ENCODE measurements around the gene TUBG2. TPM values are rescaled to one million over a fixed set of nuclear protein-coding genes. Genes with fewer than 3 reads are reported as not detected.
"Not testable (repeated sequence)": the region's sequence is repeated elsewhere in the genome, so short reads cannot be mapped to it uniquely, and the experiment has no call there.

Gene TUBG2
- total RNA-seq, 2 donors from 2014 or later, result 8.1 to 11.2 TPM

- H3K36me3 Mint-ChIP-seq (ENCODE audit: insufficient read depth in 2 of 2), result no peaks in the 10 kb centered on the region
- ATAC-seq (replicated peaks in 1 of 2) (no peak), DNase-seq (no peak)
- no peak overlapping the region for H3K4me3 Mint-ChIP-seq
- no peaks in the 10 kb centered on the region for H3K27me3 Mint-ChIP-seq (ENCODE audit: low read depth)
- no peak overlapping the region for H3K27ac Mint-ChIP-seq
- no peaks in the 10 kb centered on the region for H3K9me3 Mint-ChIP-seq
- no peaks in the 10 kb centered on the region for H3K4me1 Mint-ChIP-seq (ENCODE audit: low read depth)
Measured at GRCh38 chr17:42632949-42633444, 26.1 kb upstream of the TUBG2 start.

GRCh38 chr17:42639525-42640113 is 19.5 kb upstream of the TUBG2 start:
- Mint-ChIP-seq H3K4me3 (no peak overlapping the region), H3K4me1 (ENCODE audit: low read depth) (no peaks in the 10 kb centered on the region), H3K27ac (no peak overlapping the region), H3K9me3 (no peaks in the 10 kb centered on the region), H3K27me3 (ENCODE audit: low read depth) (peaks cover 11% of the 10 kb centered on the region), H3K36me3 (ENCODE audit: insufficient read depth in 2 of 2) (no peaks in the 10 kb centered on the region)
- no peak for DNase-seq
- ATAC-seq (replicated peaks in 1 of 2), result no peak

DNA sequence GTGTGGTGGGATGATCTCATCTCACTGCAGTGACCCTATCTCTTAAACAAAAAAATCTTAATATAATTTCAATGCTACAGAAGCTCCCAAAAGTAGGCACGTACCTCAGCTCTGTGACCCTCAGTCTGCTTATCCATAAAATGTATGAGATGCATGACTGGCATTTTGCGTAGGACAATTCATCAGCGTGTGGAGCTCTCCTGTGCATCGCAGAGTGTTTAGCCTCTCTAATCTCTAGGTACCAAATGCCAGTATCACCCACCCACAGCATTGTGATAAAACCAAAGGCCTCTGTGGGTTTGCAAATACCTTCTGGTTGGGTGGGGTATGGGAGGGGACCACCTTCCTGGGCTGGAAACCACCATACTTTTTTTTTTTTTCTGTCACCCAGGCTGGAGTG is 19.0 kb upstream of the TUBG2 start:
- no peak for DNase-seq
- Mint-ChIP-seq H3K9me3 (no peaks in the 10 kb centered on the region), H3K4me3 (no peak overlapping the region), H3K27me3 (ENCODE audit: low read depth) (peaks cover 11% of the 10 kb centered on the region), H3K27ac (no peak overlapping the region), H3K4me1 (ENCODE audit: low read depth) (no peaks in the 10 kb centered on the region), H3K36me3 (ENCODE audit: insufficient read depth in 2 of 2) (no peaks in the 10 kb centered on the region)
- no peak for ATAC-seq (replicated peaks in 1 of 2)

- H3K36me3 Mint-ChIP-seq (ENCODE audit: insufficient read depth in 2 of 2), result no peaks in the 10 kb centered on the region
- H3K27me3 Mint-ChIP-seq (ENCODE audit: low read depth), result peaks cover 16% of the 10 kb centered on the region
- no peak for ATAC-seq (replicated peaks in 1 of 2)
- no peak overlapping the region for H3K4me3 Mint-ChIP-seq
- H3K9me3 Mint-ChIP-seq, result no peaks in the 10 kb centered on the region
- H3K27ac Mint-ChIP-seq, result no peak overlapping the region
- DNase-seq, result no peak
- no peaks in the 10 kb centered on the region for H3K4me1 Mint-ChIP-seq (ENCODE audit: low read depth)
Measured at GRCh38 chr17:42642336-42642735, 16.7 kb upstream of the TUBG2 start.

GRCh38 chr17:42647778-42648177 is 11.3 kb upstream of the TUBG2 start:
- H3K27ac Mint-ChIP-seq, result no peak overlapping the region
- no peaks in the 10 kb centered on the region for H3K9me3 Mint-ChIP-seq
- no peak overlapping the region for H3K4me3 Mint-ChIP-seq
- no peak for DNase-seq
- no peak for ATAC-seq (replicated peaks in 1 of 2)
- H3K4me1 Mint-ChIP-seq (ENCODE audit: low read depth), result no peaks in the 10 kb centered on the region
- H3K36me3 Mint-ChIP-seq (ENCODE audit: insufficient read depth in 2 of 2), result no peaks in the 10 kb centered on the region
- peaks cover 16% of the 10 kb centered on the region for H3K27me3 Mint-ChIP-seq (ENCODE audit: low read depth)

DNA sequence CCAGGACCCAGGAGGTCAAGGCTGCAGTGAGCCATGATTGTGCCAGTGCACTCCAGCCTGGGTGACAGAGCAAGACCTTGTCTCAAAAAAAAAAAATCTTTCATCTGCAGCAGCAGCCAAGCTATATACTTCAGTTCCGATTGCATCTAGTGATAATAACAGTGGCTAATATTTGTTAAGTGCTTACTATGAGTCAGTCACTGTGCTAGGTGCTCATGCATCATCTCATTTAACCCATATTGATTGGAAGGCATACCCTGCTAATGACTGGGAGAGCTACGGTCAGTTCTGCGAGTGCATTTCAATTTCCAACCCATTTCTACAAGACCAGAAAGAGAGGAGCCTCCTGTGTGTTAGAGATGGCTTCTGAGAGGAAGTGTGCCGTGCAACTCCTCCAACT is 7.7 kb upstream of the TUBG2 start:
- Mint-ChIP-seq H3K27me3 (ENCODE audit: low read depth) (peaks cover 34% of the 10 kb centered on the region), H3K4me1 (ENCODE audit: low read depth) (peaks cover 22% of the 10 kb centered on the region), H3K4me3 (no peak overlapping the region), H3K27ac (no peak overlapping the region), H3K36me3 (ENCODE audit: insufficient read depth in 2 of 2) (no peaks in the 10 kb centered on the region), H3K9me3 (no peaks in the 10 kb centered on the region)
- ATAC-seq (replicated peaks in 1 of 2) (no peak), DNase-seq (no peak)

GRCh38 chr17:42653179-42654124 is 5.6 kb upstream of the TUBG2 start:
- H3K4me3 Mint-ChIP-seq, result peak overlapping the region; percentile 3 to 63
- peaks cover 0 to 5% of the 10 kb centered on the region in 2 donors for H3K9me3 Mint-ChIP-seq
- H3K27ac Mint-ChIP-seq, result no peak overlapping the region
- H3K4me1 Mint-ChIP-seq (ENCODE audit: low read depth), result peaks cover 29% of the 10 kb centered on the region
- DNase-seq (no peak), ATAC-seq (replicated peaks in 1 of 2) (no peak)
- H3K36me3 Mint-ChIP-seq (ENCODE audit: insufficient read depth in 2 of 2), result no peaks in the 10 kb centered on the region
- peaks cover 38% of the 10 kb centered on the region for H3K27me3 Mint-ChIP-seq (ENCODE audit: low read depth)

DNA sequence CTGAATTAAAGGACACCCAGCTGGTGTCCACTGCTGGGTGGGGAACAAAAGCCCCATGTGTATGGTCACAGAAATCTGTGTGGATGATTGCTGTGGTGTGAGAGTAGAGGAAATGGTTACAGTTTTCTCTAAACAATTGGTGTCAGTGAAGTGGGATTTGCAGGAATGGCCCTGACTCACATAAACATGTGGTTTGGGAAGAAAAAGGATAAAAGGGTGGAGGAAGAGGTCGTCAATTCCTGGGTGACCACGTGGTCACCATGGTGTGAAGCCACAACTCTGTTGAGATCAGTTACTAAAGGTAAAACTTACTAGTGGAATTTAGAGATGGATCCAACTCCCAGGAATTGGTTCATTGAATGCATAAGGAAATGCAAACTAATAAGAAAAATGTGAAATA is 3.6 kb upstream of the TUBG2 start:
- DNase-seq, result no peak
- Mint-ChIP-seq H3K27ac (no peak overlapping the region), H3K4me1 (ENCODE audit: low read depth) (peaks cover 42% of the 10 kb centered on the region)

GRCh38 chr17:42657824-42658588 is 1.1 kb upstream of the TUBG2 start:
- H3K27me3 Mint-ChIP-seq (ENCODE audit: low read depth), result peaks cover 30% of the 10 kb centered on the region
- peak overlapping the region; percentile 79 to 95 for H3K4me3 Mint-ChIP-seq
- H3K36me3 Mint-ChIP-seq (ENCODE audit: insufficient read depth in 2 of 2), result no peaks in the 10 kb centered on the region
- peaks cover 0 to 5% of the 10 kb centered on the region in 2 donors for H3K9me3 Mint-ChIP-seq
- H3K27ac Mint-ChIP-seq, result no peak overlapping the region
- DNase-seq, result no peak
- peaks cover 42% of the 10 kb centered on the region for H3K4me1 Mint-ChIP-seq (ENCODE audit: low read depth)
- no peak for ATAC-seq (replicated peaks in 1 of 2)

More for the DNA sequence above, 3.6 kb upstream of the TUBG2 start:
- ATAC-seq (replicated peaks in 1 of 2), result no peak
- Mint-ChIP-seq H3K36me3 (ENCODE audit: insufficient read depth in 2 of 2) (no peaks in the 10 kb centered on the region), H3K27me3 (ENCODE audit: low read depth) (peaks cover 38% of the 10 kb centered on the region), H3K4me3 (no peak overlapping the region), H3K9me3 (peaks cover 0 to 5% of the 10 kb centered on the region in 2 donors)

DNA sequence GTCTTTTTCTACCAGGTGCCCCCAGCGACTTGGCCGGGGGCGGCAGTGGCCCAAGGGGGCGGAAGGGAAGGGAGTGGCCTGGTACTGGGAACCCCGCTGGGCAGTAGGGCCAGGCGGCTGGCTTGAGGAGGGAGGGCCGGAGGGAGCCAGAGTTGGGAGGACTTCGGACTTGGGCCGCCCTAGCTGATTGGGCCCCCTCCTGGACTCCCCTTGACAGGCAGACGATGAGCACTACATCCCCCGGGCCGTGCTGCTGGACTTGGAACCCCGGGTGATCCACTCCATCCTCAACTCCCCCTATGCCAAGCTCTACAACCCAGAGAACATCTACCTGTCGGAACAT is 819 bp downstream of the TUBG2 start:
- Mint-ChIP-seq H3K4me3 (peak overlapping the region; percentile 94 to 95), H3K4me1 (ENCODE audit: low read depth) (peaks cover 32% of the 10 kb centered on the region), H3K27me3 (ENCODE audit: low read depth) (peaks cover 15% of the 10 kb centered on the region)
- not testable (repeated sequence) for H3K9me3 Mint-ChIP-seq; H3K36me3 Mint-ChIP-seq (ENCODE audit: insufficient read depth in 2 of 2); H3K27ac Mint-ChIP-seq; ATAC-seq (replicated peaks in 1 of 2); DNase-seq

DNA sequence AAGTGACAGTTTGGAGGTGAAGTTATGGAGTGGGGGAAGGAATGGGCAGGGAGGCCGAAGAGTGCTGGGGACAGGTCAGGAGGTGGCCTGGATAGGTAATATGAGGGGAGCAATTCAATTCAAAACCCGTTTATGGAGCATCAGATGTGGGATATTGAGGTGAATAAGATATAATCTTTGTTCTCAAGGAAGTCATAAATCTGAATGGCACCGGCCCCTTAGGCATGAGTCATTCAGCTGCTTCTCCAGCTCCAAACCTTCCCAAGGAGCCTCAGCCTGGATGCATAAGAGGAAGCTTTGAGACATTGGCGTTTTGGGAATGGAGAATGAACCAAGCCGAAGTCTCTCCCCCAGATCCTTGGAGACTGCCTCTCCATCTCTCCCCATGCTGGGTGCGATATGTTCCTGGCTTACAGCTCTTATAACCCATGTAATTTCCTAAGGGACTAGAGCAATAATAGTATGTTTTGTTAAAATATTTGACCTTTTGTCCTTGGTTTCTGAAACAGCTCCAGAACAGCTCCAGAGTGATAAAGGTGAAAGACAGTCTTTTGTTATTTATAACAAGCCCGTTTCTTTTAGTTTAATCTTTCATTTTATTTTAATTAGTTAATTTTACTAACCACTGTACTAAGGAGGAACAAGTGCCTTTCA is 1.7 kb downstream of the TUBG2 start:
- Mint-ChIP-seq H3K9me3 (peaks cover 0 to 5% of the 10 kb centered on the region in 2 donors), H3K4me3 (no peak overlapping the region), H3K4me1 (ENCODE audit: low read depth) (peaks cover 25% of the 10 kb centered on the region), H3K27me3 (ENCODE audit: low read depth) (peaks cover 5% of the 10 kb centered on the region), H3K27ac (no peak overlapping the region), H3K36me3 (ENCODE audit: insufficient read depth in 2 of 2) (no peaks in the 10 kb centered on the region)
- no peak for ATAC-seq (replicated peaks in 1 of 2)
- DNase-seq, result no peak

DNA sequence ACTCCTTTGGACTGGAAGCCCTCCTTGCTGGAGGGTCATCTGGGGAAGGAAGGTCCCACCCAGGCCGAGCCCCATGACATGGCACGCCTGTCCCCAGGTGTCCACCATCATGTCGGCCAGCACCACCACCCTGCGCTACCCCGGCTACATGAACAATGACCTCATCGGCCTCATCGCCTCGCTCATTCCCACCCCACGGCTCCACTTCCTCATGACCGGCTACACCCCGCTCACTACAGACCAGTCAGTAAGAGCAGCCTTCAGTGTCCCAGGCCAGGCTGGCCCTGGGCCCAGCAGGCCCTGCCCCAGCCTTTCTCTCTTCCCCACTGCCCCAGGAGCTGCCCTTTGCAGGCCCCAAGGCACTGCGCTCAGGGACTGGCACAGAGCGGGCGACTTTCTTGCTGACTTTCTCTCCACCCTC is 6.5 kb downstream of the TUBG2 start:
- H3K27me3 Mint-ChIP-seq (ENCODE audit: low read depth), result peaks cover 14% of the 10 kb centered on the region
- H3K36me3 Mint-ChIP-seq (ENCODE audit: insufficient read depth in 2 of 2), result no peaks in the 10 kb centered on the region
- DNase-seq (no peak), ATAC-seq (replicated peaks in 1 of 2) (no peak)
- peaks cover 5% of the 10 kb centered on the region for H3K4me1 Mint-ChIP-seq (ENCODE audit: low read depth)
- no peak overlapping the region for H3K4me3 Mint-ChIP-seq
- H3K9me3 Mint-ChIP-seq, result no peaks in the 10 kb centered on the region
- H3K27ac Mint-ChIP-seq, result no peak overlapping the region
